Measurements from ENCODE around the gene LCE1E.

GRCh38 chr1:152756872-152757271, 29.2 kb upstream of the LCE1E start:
- TF ChIP-seq CTCF (IDR thresholded peaks at IDR 0.05), result no peak
- no peak for TF ChIP-seq POLR2A (IDR thresholded peaks at IDR 0.05)
